GM12892 (cell line): ENCODE results near the gene C1orf74.

Experiments
- POLR2A ChIP-seq: IDR thresholded peaks from 2 replicates; pipeline ENCODE4 v1.6.1; 2011; ENCODE audit warnings: low read depth, low read length, control low read depth
- TAF1 ChIP-seq: IDR thresholded peaks from 2 replicates; pipeline ENCODE4 v1.6.1; 2011; ENCODE audit warnings: low read depth, mild to moderate bottlenecking, control low read depth, low read length, borderline replicate concordance

GRCh38 chr1:209831615-209832014 lies 47.3 kb upstream of the C1orf74 start:
- TF ChIP-seq POLR2A (no peak), TAF1 (no peak)
